HepG2 (cell line): ENCODE data around the gene C1QL4. TPM values are rescaled to one million over a fixed set of nuclear protein-coding genes. Genes with fewer than 3 reads are reported as not detected.

Source experiments
- CENPT ChIP-seq: sonication (generic); formaldehyde crosslinking; IDR thresholded peaks from 2 replicates; pipeline ENCODE4 v1.8.0; 2022; ENCODE audit warnings: low read depth, mild to moderate bottlenecking, moderate library complexity, missing genetic modification reagents
- HMGXB3 ChIP-seq: sonication (generic); formaldehyde crosslinking; IDR thresholded peaks from 2 replicates; pipeline ENCODE4 v1.4.0; 2020; ENCODE audit warnings: missing genetic modification reagents, borderline replicate concordance
- KLF15 ChIP-seq: sonication (generic); formaldehyde crosslinking; IDR thresholded peaks from 2 replicates; pipeline ENCODE4 v1.8.1; 2023; ENCODE audit warnings: borderline replicate concordance, mild to moderate bottlenecking, inconsistent platforms, missing genetic modification reagents, mixed read lengths
- MAFK ChIP-seq, 2 experiments: IDR thresholded peaks in 1 of 2; conservative IDR thresholded peaks in 1 of 2; 2 replicates each; pipeline ENCODE4 v1.6.1; 2011; ENCODE audit warnings: improper control_type of control experiment in 2 of 2, low read length in 2 of 2
- MXI1 ChIP-seq: IDR thresholded peaks from 3 replicates; pipeline ENCODE4 v1.6.1; 2012; ENCODE audit warnings: low read depth, low read length, inconsistent platforms, borderline replicate concordance
- NAIF1 ChIP-seq: sonication (generic); formaldehyde crosslinking; IDR thresholded peaks from 2 replicates; pipeline ENCODE4 v1.5.0; 2020; ENCODE audit warnings: mild to moderate bottlenecking, missing genetic modification reagents, borderline replicate concordance
- PBX2 ChIP-seq: IDR thresholded peaks from 2 replicates; pipeline ENCODE4 v1.6.1; 2016; ENCODE audit warnings: control low read depth
- TEAD3 ChIP-seq: optimal IDR thresholded peaks from 2 replicates; pipeline ENCODE3; 2016; ENCODE audit warnings: borderline replicate concordance
- ZFP36 ChIP-seq: fragments of 150-350 bp; IDR thresholded peaks from 2 replicates; pipeline ENCODE4 v1.6.1; 2018; ENCODE audit warnings: borderline replicate concordance, low read length, low read depth; ENCODE audit not compliant: partially characterized antibody
- ZNF180 ChIP-seq: sonication (generic); formaldehyde crosslinking; IDR thresholded peaks from 2 replicates; pipeline ENCODE4 v1.4.0; 2020; ENCODE audit warnings: low read depth, missing genetic modification reagents, borderline replicate concordance
- ZNF460 ChIP-seq: sonication (generic); formaldehyde crosslinking; IDR thresholded peaks from 2 replicates; pipeline ENCODE4 v1.5.1; 2020; ENCODE audit warnings: missing genetic modification reagents, mild to moderate bottlenecking, borderline replicate concordance
- ZNF609 ChIP-seq: sonication (generic); formaldehyde crosslinking; IDR thresholded peaks from 2 replicates; pipeline ENCODE4 v1.4.0; 2020; ENCODE audit warnings: mild to moderate bottlenecking, missing genetic modification reagents, borderline replicate concordance
- ZSCAN12 ChIP-seq: sonication (generic); formaldehyde crosslinking; IDR thresholded peaks from 2 replicates; pipeline ENCODE4 v1.9.0; 2021; ENCODE audit warnings: mild to moderate bottlenecking, missing genetic modification reagents
- polyA plus RNA-seq, 8 experiments: library from polyadenylated mRNA; depleted of rRNA in 3 of 8; stranded (reverse) in 7 of 8; unstranded in 1 of 8; fragments of >200 nt; fragmentation: Illumina TruSeq in 4 of 8; extraction: Trizol in 4 of 8; gene quantifications; 2 replicates each; pipeline versions ENCODE4 v1.2.1 to v1.2.3, GENCODE V29; 2011 to 2016; ENCODE audit warnings: low read depth in 4 of 8, missing spikeins in 1 of 8, mixed read lengths in 1 of 8; ENCODE audit not compliant: insufficient read depth in 1 of 8
- total RNA-seq, 5 experiments: library from RNA; depleted of rRNA; stranded (reverse); fragments of >200 nt; fragmentation: Illumina TruSeq; extraction: Trizol; gene quantifications; 2 replicates each; pipeline ENCODE4 v1.2.3, GENCODE V29; 2016; ENCODE audit warnings: low read depth in 1 of 5
- TF ChIP-seq, protein P1 (sequence below): IDR thresholded peaks from 2 replicates; pipeline ENCODE4 v1.6.1; 2012; ENCODE audit warnings: low read length, improper control_type of control experiment

The C1QL4 gene
- total and polyA plus RNA-seq, 2 of the 13 experiments (the other 11 are each of a cell fraction or from before 2014, with no cell fraction given) = 0.03 TPM; not detected in 1

- TF ChIP-seq MXI1 (0 out of 3 replicates have a peak, but pooled peaks have one; percentile 46), MAFK (conservative IDR thresholded peaks at IDR 0.05 in 1 of 2, IDR thresholded peaks at IDR 0.05 in 1 of 2; ENCODE audit: low read length in 2 of 2) (no peak), PBX2 (no peak), NAIF1 (CRISPR knock-in tag) (no peak), TEAD3 (CRISPR knock-in tag) (no peak), ZNF460 (CRISPR knock-in tag) (no peak), ZNF609 (CRISPR knock-in tag) (no peak), ZFP36 (no peak), CENPT (CRISPR knock-in tag) (no peak), ZNF180 (CRISPR knock-in tag) (no peak), KLF15 (CRISPR knock-in tag) (no peak), HMGXB3 (CRISPR knock-in tag) (no peak), ZSCAN12 (CRISPR knock-in tag) (no peak)
- TF ChIP-seq, protein P1, sequence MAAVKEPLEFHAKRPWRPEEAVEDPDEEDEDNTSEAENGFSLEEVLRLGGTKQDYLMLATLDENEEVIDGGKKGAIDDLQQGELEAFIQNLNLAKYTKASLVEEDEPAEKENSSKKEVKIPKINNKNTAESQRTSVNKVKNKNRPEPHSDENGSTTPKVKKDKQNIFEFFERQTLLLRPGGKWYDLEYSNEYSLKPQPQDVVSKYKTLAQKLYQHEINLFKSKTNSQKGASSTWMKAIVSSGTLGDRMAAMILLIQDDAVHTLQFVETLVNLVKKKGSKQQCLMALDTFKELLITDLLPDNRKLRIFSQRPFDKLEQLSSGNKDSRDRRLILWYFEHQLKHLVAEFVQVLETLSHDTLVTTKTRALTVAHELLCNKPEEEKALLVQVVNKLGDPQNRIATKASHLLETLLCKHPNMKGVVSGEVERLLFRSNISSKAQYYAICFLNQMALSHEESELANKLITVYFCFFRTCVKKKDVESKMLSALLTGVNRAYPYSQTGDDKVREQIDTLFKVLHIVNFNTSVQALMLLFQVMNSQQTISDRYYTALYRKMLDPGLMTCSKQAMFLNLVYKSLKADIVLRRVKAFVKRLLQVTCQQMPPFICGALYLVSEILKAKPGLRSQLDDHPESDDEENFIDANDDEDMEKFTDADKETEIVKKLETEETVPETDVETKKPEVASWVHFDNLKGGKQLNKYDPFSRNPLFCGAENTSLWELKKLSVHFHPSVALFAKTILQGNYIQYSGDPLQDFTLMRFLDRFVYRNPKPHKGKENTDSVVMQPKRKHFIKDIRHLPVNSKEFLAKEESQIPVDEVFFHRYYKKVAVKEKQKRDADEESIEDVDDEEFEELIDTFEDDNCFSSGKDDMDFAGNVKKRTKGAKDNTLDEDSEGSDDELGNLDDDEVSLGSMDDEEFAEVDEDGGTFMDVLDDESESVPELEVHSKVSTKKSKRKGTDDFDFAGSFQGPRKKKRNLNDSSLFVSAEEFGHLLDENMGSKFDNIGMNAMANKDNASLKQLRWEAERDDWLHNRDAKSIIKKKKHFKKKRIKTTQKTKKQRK = no peak
Observed at GRCh38 chr12:49358483-49359141, 21.6 kb upstream of the C1QL4 start (continued).
